Renal cortical epithelial cell (primary cell): Measurements from ENCODE around the gene DHX30. TPM values are rescaled to one million over a fixed set of nuclear protein-coding genes. Genes with fewer than 3 reads are reported as not detected.
"Not testable (repeated sequence)": the region's sequence is repeated elsewhere in the genome, so short reads cannot be mapped to it uniquely, and the experiment has no call there.

Source experiments
- DNase-seq: peaks from one replicate; pipeline ENCODE4 v3.0.0-alpha.2; 2011; ENCODE audit warnings: low read depth
- total RNA-seq: library from RNA; depleted of rRNA; stranded (reverse); fragments of >200 nt; gene quantifications from 2 replicates; pipeline ENCODE4 v1.2.3, GENCODE V29; 2014

Gene DHX30
- total RNA-seq, 1 donor from 2014 or later: 85.6 TPM

DNA sequence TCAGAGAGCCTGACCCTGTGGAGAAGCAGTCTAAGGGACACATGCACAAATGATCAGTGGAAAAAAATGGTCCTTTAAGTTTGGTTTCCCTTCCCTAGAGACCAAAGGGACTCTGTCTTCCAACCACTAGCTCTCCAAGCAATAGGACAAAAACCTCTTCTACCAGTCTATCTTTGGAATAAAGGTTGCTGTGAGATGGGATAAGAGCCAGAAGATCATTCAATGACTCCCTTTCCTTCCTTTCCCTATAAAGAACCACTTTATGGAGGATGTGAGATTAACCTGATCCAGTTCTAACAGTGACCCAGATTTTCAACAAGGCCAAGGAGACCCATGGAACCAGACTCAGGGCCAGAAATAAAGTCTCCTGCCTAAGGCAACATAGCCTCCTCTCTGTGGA is 74.8 kb downstream of the DHX30 start:
- DNase-seq: no peak

DNA sequence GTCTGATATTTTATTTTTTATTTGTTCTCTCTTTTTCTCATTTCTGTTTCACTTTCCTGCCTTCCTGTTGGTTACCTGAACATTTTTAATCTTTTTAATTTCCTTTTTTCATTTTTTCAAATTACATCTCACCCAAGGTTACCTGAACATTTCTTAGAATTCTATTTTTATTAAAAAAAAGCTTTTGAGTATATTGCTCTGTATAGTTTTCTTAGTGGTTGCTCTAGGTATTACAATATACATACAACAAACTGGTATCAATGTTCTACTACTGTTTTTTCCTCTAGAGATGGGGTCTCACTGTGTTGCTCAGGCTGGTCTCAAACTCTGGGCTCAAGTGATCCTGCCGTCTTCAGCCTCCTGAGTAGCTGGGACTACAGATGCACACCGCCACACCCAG is 79.4 kb downstream of the DHX30 start:
- DNase-seq: no peak

DNA sequence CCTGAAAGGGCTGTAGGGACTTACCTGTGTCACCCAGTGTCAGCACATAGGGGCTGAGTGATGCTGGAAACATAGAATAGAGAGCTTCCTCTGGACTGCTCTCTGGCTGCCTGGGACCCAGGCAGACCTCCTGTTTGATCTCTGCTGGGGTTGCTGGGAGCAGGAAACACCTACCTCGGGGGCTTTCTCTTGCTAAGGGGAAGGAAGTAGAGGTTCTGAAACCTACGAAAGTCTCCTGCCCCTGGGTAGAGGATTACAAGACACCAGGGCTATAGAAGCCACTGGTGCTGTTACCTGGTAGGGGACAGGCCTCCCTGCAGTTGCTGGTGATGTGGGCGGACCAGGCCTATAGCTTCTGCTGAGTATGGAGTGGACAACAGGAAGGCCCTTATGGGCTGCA is 81.7 kb downstream of the DHX30 start:
- no peak for DNase-seq

DNA sequence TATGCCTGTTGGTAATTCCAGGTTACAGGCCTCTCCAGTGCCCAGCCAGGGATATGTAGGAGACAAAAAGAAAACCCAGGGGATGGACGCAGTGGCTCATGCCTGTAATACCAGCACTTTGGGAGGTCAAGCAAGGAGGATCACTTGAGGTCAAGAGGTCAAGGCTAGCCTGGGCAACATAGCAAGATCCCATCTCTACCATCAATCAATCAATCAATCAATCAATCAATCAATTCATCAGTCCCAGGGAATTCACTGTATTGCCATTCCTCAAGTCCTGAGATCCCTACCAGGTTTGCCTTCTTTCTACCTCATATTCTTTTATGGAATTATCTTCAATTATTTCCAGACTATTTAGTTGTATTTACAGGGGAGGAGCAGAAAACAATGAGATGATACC is 82.2 kb downstream of the DHX30 start:
- no peak for DNase-seq

DNA sequence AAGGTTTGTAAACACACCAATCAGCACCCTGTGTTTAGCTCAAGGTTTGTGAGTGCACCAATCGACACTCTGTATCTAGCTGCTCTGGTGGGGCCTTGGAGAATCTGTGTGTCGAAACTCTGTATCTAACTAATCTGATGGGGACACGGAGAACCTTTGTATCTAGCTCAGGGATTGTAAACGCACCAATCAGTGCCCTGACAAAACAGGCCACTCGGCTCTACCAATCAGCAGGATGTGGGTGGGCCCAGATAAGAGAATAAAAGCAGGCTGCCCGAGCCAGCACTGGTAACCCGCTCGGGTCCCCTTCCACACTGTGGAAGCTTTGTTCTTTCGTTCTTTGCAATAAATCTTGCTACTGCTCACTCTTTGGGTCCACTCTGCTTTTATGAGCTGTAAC is 85.1 kb downstream of the DHX30 start:
- DNase-seq: not testable (repeated sequence)

DNA sequence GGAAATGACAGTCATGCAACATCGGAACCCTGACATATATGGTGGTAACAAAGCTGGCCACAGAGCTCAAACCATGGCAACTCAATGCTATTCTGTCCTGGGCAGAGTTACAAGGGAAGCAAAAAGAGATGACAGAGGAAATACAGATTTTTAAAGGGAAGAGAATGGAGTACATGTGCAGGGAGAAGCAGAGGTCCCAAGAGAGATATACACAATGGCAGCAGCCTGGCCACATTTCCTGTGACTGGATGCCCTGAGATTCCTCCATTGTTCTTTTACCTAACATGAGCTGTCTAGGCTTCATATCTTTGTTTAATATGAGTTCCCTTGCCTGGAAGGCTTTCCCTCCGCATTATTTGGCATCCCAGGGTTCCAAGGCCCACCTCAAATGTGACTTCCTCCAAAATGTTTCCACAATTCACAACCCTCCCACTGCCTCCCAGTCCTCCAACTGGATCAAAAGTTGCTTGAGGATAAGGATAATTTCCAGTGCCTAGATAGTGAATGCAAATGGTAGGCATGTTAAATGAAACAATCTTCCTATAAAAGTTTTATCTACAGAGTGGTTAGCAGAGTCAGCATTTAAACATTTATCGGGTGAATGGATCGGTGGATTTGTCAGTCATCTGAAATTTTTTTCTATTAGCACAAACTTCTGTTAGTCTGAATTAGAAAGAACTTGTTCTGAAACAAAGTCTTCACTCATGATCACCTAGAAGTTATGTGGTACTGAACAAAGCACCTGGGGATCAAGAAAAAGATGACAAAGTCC is 86.2 kb downstream of the DHX30 start:
- DNase-seq: no peak

DNA sequence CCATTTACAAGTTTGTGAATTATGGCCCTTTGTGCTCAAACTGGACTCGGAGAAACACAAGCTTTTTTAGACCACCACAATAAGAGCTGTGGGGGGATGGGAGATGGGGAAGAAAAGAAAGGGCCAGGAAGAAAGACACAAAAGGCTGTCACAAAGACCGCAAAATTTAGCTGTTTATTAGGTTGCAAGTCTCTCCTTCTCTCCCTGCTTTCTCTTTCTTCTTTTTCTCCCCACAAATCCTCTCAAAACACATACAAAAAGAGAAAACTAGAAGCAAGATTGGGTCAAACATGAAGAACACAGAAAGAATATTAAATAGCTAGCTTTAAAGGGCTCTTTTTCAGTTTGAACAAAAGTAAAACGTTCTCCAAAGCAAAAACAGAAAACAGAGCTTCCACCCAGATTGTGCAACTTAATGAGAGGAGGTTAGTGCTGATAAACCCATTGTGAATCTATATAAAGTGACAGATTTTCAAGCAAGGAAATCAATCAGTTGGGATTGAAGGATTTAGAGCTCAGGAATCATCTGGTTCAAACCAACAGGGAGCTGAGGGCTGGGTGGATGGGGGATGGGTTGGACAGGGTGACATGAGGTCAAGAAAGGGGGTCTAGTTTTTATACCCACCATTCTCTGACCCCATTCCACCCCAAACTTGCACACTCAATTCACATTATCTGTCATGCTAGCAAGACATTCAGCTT is 87.3 kb downstream of the DHX30 start:
- DNase-seq: no peak

DNA sequence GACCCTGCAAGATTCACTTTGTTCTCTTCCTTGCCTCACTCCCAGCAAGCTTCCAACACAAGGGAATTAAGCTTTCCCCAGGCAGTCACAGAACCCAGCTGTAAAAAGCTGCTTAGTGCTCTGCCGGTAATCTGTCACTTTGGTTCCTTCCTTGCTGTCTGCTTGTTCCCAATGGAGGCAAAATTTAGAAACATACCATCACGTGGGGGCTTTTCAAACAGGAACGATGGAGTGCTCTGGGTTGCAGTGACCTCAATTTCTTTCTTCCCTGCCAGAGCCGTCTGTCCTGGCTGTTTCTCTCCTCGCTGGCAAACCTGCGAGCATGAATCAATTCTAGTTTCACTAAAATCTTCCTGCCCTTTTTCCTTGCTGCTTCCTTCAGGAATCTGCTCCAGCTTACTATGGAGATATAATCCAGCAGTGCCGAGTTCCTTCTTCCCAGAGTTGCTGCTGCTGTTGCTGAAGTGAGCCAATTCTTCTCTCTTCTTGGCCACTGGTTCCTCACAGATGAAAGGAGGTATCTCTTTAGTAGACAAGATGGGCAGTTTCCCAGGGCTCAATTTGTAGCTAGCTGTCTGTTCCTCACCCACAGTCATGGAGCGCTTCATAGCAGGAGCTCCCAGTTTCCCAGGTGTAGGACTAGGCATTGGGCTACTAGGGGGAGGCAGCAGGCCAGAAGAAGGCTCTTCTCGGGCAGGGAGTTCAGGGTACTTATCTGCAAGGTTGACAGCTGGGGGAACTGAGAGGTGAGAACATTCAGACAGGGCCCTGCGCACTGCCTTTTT is 88.1 kb downstream of the DHX30 start:
- DNase-seq: no peak

DNA sequence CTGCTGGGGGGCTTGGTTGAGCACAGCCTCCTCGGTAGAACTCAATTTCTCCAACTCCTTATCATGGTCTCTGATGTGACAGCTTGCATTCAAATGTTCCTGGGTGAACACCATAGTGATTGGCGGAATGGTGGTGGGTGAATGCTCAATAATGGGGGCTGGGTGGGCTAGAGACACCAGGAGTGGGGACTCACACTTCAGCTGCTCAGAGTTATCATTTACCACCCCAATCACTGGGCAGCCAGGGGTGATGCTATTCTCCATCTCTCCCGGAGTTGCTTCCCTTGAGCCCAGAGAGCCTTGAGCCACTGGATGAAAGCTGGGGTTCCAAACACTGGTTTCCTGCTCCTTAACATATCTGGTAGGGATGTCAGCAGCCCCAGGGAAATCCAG is 88.7 kb downstream of the DHX30 start:
- no peak for DNase-seq

DNA sequence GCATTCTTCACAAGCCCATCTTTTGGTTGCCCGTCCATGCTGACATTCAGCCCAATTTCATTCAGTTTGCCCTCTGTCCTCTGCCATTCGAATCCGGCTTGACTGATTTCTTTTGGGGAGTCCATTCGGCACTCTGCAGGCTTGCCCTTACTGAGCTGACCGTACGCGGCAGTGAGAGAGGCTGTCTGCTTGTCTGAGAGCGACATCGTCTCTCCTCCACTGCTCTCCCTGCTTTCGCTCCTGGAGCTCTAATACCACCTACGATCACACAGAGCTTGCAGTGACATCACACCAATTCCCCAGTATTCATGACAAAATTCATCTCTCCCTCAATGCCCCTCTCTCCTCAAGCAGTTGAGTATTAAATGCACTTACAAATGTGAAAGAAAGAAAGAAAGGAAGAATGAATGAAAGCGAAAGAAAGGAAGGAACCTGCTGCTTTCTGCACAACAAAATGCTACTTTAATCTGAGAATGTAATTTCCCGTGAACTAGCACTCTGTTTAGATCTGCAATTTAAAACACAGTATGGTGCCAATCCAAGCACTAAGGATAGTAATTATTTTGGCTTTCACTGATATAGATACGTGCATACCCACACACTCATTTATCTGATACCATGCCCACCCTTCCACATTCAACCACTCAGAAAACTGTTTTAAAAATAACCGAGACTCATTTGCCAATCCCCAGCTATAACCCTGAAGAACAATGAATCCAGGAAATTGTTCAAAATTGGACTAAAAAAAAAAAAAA is 89.5 kb downstream of the DHX30 start:
- no peak for DNase-seq

DNA sequence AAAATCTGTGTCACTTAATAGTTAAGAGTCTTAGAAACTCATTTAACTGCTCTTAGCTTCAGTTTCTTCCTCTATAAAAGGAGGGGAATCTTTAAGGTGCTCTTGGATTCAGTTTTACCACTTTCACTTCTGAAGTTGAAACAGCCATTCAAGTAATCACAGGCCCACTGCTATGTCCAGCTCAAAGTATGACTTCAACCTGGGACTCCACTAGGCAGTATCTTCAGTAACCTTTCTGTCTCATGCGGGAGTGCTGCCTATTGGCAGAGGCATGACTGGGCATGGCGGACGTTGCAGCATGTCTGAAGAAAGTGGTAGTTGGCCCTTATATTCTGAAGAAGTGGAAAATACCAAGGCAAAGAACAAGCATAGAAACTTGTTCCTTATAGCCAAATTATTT is 92.3 kb downstream of the DHX30 start:
- no peak for DNase-seq

DNA sequence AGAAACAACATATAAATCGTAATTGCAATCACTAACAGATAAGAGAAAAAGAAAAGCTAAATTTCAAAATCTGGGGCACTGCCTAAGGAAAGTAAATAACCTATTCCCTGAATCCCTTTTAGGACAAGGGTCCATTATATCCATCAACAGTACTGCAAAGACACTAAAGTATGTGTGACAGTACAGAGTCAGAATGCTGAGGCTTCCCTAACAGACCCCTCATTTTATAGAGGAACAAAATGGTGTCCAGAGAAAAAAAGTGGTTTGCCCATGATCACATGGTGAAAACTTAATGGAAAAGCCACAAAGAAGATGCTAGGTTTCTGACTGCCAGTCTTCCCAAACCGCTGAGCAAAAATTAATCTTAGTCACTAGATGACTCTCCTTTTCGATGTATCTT is 93.8 kb downstream of the DHX30 start:
- no peak for DNase-seq

DNA sequence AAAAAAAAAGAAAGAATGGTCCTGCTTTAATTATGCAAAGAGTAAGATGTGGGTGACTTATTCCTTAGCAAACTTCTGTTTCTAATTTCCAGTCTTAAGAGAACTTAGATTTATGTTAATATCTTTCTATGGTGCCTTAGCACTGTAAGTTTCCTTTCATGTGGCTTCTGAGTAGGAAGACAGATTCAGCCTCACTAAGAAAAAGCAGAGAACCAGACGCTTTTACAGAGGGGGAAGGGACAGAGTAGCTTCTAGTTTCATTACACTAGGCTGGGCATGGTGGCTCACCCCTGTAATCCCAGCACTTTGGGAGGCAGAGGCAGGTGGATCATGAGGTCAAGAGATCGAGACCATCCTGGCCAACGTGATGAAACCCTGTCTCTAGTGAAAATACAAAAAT is 95.0 kb downstream of the DHX30 start:
- no peak for DNase-seq

DNA sequence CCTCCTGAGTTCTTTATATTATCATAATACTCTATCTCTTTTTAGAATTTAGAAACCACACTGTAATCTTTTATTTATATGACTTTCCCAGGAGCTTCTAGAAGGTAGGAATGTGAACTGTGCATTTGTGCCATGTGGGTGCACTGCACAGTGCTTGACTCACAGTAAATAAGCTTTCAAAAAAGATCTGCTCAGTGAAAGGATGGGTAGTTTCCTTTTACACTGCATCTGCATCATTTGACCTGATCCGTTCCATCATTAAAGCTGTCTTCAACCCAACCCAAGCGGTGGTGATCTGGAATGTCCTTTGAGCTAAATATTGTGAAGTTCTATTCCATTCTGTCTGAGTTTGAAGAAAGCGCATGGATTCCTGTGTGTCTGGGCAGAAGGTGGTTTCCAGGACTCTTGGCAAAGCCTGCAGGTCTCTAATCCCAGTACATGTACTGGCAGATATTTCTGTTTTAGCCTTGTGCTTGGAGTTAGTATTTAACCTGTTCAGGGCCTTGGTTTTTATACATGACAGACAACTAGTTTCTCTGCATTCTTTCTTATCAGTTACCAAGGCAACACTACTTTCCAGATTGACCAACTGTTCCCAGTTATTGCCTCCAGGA is 96.7 kb downstream of the DHX30 start:
- DNase-seq: no peak

Other genes with a start within 250 kb of the DHX30 start
- 0.40 and 1.2 TPM in 2 replicates for gene CSPG5, start 224.3 kb upstream of the DHX30 start, total RNA-seq
- gene SMARCC1, start 21.2 kb upstream of the DHX30 start, total RNA-seq: 34.7 and 82.9 TPM in 2 replicates
- 68.1 and 192 TPM in 2 replicates for gene MAP4, start 213.3 kb downstream of the DHX30 start, total RNA-seq